G401 (cell line): ENCODE results near the gene SLC24A4. TPM values are rescaled to one million over a fixed set of nuclear protein-coding genes. Genes with fewer than 3 reads are reported as not detected.
A peak's percentile ranks its signal among the peaks of the same experiment; 100 is the strongest.

ENCODE experiments used
- DNase-seq: peaks from one replicate; pipeline ENCODE4 v3.0.0-alpha.2; 2015; ENCODE audit warnings: low spot score
- in situ Hi-C: cut with HindIII; loops from 2 replicates; pipeline ENCODE4 v1.10.0; 2016; ENCODE audit warnings: low sequenced_read_pairs, mixed read lengths
- total RNA-seq: library from RNA; depleted of rRNA; stranded (reverse); fragments of >200 nt; shearing (Covaris generic); gene quantifications from 2 replicates; pipeline ENCODE4 v1.2.3, GENCODE V29; 2014

Gene SLC24A4
- total RNA-seq, 1 experiment from 2014 or later = not detected

- DNase-seq = peak; percentile 10
- in situ Hi-C loops = no loop called here
These were observed 7.7 kb upstream of the SLC24A4 start for GRCh38 chr14:92315050-92315805.

- no peak for DNase-seq
- in situ Hi-C loops = no loop called here
These were observed 6.8 kb upstream of the SLC24A4 start for GRCh38 chr14:92316176-92316575.

DNA sequence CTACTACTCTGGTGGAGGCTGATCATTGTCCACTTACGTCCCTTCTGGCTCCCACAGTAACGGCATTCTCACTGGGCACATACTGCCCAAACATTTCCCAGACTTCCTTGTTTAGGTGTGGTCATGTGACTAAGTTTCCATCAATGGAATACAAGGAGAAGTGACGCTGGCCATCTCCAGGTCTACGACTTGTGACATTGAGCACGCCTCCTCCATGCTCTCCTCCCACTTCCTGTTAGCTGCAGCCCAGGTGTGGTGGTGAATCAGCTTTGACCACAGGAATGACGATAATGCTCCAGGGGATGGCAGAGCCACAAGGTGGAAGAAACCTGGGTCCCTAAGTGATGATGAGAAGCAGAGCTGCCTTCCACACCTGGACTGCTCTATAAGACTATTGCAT is 6.0 kb upstream of the SLC24A4 start:
- DNase-seq = no peak
- in situ Hi-C loops = no loop called here

DNA sequence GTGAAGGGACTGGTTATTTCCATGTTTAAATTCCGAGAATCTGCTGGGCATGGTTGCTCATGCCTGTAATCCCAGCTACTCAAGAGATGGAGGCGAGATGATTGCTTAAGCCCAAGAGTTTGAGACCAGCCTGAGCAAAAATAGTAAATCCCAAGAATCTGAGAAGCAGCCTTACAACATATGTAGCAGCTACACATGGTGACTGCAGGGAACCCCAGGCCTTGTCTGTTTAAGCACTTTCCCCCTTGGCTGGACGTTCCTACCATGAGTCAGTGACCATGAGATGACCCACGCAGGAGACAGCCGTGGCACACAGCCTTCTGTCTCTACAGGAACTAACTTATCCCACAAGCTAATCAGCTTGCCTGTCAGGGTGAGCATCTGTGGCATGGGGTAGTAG is 5.5 kb upstream of the SLC24A4 start:
- in situ Hi-C loops = no loop called here
- no peak for DNase-seq

GRCh38 chr14:92321701-92322100 is 1.3 kb upstream of the SLC24A4 start:
- no peak for DNase-seq
- in situ Hi-C loops = no loop called here

- in situ Hi-C loops = no loop called here
These were observed 449 bp upstream of the SLC24A4 start for GRCh38 chr14:92322516-92322915.

DNA sequence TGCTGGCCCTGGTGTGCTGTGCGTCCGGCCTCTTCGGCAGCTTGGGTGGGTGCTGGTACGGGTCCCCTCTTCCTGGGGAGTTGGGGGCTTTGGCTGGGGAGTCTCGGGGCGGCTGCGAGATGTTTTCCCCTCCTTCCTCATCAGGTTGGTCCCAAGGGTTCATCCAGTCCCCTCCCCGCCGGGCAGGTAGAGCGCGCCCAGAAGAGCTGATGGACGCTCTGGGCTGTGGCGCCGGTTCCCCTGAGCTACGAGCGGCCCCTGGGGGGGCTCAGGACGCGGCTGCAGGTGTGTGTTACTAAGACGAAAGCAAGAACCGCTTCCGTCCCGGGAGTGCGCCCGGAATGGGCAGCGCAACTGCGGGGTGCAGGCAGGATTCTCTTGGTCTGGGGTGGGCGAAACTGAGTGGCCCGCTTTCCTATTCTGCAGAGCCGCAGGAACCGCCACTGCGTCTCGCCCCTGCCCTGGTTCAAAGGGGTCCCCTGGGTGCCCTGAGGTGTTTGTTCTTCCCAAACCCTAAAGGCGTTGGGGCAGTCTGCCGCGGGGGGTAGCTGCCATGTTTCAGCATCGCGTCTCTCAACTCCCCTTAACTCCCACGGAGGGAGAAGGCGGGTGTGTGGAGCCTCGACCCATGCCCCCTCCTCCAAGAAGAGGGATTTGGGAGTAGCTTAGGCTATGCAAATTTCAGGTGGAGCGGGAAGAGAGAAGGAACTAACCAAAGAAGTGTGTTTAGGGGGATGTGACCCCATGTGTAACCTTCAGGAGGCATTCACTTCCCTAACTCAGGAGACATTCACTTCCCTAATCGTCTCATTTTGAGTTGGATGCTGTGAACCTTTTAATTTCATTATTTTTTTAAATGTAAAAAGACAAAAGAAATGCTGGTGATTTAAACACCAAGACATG is 1.2 kb downstream of the SLC24A4 start:
- in situ Hi-C loops = no loop called here
- DNase-seq = no peak

More at GRCh38 chr14:92322516-92322915, 449 bp upstream of the SLC24A4 start:
- no peak for DNase-seq

- in situ Hi-C loops = no loop called here
- DNase-seq = no peak
These were observed 2.9 kb downstream of the SLC24A4 start for GRCh38 chr14:92325835-92326234.

DNA sequence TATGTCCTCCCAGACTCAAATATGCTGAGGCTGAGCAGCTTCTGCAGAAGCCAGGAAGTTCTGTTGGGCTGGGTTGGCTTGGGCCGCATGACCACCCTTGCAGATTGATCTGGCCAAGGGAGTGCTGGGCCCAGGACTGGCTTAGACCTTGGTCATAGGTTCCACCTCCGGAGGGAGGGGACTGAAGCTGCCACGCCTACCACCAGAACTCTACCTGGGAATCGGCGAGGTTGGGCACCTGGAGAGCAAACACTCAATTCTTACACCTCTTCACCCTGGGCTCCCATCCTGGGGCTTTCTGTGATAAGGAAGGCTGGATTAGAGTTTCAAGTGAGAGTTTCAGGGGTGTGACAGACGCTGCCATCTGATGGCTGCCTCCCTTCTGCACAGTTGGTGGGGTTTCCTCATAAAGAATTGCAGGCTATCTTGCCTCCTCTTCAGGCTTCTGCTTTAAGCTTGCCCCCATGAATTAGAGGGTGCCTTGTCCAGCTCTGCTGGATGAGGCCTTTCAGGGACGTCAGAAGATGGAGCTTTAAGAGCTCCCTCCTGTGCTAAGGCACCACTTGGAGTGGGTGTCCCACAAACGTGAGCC is 5.8 kb downstream of the SLC24A4 start:
- in situ Hi-C loops = no loop called here

DNA sequence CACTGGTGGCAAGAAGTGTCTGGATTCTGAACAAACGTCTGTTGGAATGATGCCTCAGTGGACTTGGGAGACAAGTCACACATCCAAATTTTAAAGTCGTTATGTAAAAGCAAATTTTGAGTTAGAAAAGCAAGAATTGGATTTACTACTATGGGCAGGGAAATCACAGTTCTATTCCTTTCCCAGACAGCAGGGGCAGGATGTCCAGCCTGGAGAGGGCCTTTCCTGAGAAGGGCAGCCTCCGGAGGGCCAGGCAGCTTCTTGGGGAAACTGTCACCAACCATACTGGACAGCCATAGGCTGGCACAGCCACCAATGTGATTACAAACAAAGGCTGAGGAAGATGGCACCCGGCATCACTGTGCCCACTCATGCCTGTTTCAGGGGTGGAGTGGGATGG is 11.1 kb downstream of the SLC24A4 start:
- in situ Hi-C loops = no loop called here
- no peak for DNase-seq

More for the DNA sequence above, 5.8 kb downstream of the SLC24A4 start:
- DNase-seq = no peak

- in situ Hi-C loops = no loop called here
- no peak for DNase-seq
These were observed 13.4 kb downstream of the SLC24A4 start for GRCh38 chr14:92336363-92336762.

- in situ Hi-C loops = no loop called here
- DNase-seq = no peak
These were observed 16.5 kb downstream of the SLC24A4 start for GRCh38 chr14:92339426-92339825.

DNA sequence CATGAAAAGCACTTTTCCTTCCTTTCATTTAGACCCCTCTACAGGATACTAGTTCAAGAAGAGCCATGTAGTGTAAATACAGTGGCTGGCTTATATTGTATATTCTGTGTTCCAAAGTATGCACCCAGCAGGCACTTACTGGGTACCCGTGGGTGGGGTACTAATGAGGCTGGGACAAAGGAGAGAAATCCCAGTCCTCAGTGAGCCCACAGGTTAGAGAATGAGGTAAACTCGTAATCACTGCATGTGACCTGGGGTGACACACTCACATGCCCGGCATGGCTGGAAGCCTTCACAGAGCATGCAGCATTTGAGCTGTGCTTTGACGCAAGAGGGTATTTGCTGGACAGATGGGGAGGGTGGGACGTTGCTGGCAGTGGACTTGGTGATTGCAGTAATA is 17.1 kb downstream of the SLC24A4 start:
- DNase-seq = no peak
- in situ Hi-C loops = no loop called here

GRCh38 chr14:92340931-92341330 is 18.0 kb downstream of the SLC24A4 start:
- in situ Hi-C loops = no loop called here
- DNase-seq = no peak

DNA sequence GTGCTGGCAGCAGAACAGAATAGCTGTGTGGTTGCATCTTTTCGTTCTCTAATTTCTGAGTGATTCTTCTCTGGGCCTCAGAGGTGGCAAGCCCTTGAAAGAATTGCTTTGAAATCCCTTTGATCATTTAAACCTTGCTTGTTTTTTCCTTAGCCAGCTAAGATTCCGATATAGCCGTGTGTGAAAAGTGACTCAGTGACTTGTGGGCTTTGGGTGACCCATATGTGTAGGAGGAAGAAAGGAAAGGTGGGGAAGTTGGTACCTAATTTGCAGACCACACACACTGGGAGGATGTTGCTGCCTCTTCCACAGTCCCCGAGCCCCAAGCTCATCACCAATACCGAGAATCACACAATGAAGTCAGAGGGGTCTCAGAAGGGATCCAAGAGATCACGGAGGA is 18.8 kb downstream of the SLC24A4 start:
- no peak for DNase-seq
- in situ Hi-C loops = no loop called here

GRCh38 chr14:92348154-92348553 is 25.2 kb downstream of the SLC24A4 start:
- in situ Hi-C loops = no loop called here
- no peak for DNase-seq

- no peak for DNase-seq
- in situ Hi-C loops = no loop called here
These were observed 28.8 kb downstream of the SLC24A4 start for GRCh38 chr14:92351750-92352149.

DNA sequence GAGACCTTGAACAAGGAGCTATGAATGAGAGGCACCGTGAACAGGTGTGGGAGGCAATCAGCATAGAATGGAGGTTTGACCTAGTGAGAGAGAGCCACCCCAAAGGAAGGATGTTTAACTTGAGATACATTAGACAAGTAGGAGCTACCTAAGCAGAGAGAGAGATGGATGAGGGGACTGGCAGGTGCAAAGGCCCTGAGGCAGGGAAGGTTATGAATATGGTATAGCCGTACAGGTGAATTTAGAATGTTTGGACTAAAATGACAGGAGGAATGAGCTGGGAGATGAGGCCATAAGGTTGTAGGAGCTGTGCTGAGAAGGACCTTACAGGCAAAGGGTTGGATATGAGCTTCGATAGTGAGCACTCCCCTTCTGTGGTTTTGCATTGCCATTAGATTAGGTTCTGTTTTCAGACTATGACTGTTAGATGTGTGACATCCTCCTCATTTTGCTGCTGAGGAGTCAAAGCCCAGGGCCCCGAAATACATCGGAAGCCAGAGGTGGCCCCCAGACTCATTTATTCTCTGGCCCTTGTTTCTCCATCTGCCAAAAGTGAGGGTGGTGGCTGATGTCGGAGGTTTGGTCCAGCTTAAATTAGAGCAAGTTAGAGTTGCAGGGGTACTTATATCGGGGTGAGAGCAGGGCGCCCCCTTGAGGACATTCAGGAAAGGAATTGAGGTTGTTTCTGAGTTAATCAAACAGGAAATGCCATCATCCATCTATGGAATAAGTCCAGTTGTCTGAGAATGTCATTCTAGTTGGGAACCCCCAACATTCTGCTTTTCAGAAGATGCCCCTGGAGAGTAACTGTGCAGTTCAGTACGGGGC is 29.4 kb downstream of the SLC24A4 start:
- DNase-seq = peak; percentile 15
- in situ Hi-C loops = no loop called here

GRCh38 chr14:92353447-92353846 is 30.5 kb downstream of the SLC24A4 start:
- in situ Hi-C loops = no loop called here
- DNase-seq = no peak
